Astrocyte of the spinal cord (primary cell): ENCODE data around the gene STRADB.
A peak's percentile ranks its signal among the peaks of the same experiment; 100 is the strongest.
"Not testable (repeated sequence)": the region's sequence is repeated elsewhere in the genome, so short reads cannot be mapped to it uniquely, and the experiment has no call there.

Experiments
- DNase-seq: peaks from one replicate; pipeline ENCODE4 v3.0.0; 2011; ENCODE audit warnings: low read depth, low spot score
- H3K4me3 ChIP-seq: 2 replicates; pipeline ENCODE4 v1.5.1; 2011; ENCODE audit warnings: low read depth, mild to moderate bottlenecking, low read length, moderate library complexity
- in situ Hi-C: cut with HindIII; loops from 2 replicates; pipeline ENCODE4 v1.10.0; 2017; ENCODE audit warnings: low sequenced_read_pairs
- TF ChIP-seq, protein P1 (sequence below): IDR thresholded peaks from 2 replicates; pipeline ENCODE4 v1.5.1; 2012; ENCODE audit warnings: low read depth, mild to moderate bottlenecking, low read length, inconsistent platforms

The STRADB gene

DNA sequence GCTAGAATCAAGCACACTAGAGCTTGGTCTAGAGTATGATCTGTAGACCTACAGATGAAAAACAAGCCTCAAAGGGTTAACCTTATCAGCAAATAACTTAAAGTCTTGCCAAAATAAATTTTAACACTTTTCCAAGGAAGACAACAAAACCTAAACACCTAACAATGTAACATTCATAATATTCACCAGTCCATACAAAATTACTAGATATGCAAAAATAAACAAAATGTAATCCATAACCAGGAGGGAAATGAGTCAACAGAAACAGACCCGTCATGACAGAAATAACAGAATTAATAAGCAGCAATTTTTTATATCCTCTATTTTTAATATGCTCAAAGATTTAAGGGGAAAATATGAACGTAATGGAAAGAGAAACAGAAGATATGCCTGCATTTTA is 36.4 kb upstream of the STRADB start:
- DNase-seq, result no peak
- no peak overlapping the region for H3K4me3 ChIP-seq
- in situ Hi-C loops, result no loop called here
- TF ChIP-seq, protein P1, sequence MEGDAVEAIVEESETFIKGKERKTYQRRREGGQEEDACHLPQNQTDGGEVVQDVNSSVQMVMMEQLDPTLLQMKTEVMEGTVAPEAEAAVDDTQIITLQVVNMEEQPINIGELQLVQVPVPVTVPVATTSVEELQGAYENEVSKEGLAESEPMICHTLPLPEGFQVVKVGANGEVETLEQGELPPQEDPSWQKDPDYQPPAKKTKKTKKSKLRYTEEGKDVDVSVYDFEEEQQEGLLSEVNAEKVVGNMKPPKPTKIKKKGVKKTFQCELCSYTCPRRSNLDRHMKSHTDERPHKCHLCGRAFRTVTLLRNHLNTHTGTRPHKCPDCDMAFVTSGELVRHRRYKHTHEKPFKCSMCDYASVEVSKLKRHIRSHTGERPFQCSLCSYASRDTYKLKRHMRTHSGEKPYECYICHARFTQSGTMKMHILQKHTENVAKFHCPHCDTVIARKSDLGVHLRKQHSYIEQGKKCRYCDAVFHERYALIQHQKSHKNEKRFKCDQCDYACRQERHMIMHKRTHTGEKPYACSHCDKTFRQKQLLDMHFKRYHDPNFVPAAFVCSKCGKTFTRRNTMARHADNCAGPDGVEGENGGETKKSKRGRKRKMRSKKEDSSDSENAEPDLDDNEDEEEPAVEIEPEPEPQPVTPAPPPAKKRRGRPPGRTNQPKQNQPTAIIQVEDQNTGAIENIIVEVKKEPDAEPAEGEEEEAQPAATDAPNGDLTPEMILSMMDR, result no peak

DNA sequence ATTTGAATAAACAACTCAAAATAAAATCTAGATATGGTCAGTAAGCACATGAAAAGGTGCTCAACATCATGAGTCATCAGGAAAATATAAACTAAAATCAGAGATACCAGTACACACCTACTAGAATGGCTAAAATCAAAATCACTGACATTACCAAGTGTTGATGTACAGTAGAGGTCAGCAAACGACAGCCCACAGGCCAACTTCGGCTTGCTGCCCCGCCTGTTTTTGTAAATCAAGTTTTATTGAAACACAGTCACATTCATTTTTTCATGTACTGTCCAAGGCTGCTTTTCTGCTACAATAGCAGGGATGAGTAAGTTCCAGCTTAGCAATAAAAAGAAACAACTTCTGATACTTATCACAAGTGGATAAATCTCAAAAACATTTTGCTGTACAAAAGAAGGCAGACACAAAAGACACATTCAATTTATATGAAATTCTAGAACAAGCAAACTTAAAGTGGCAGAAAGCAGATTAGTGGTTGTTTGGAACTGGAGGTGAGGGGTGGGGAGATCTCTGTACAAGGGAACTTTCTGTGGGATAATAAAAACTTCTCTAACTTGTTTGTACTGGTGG is 32.4 kb upstream of the STRADB start:
- in situ Hi-C loops, result no loop called here
- H3K4me3 ChIP-seq, result no peak overlapping the region
- TF ChIP-seq, protein P1, result peak; percentile 5
- DNase-seq, result peak; percentile 36

DNA sequence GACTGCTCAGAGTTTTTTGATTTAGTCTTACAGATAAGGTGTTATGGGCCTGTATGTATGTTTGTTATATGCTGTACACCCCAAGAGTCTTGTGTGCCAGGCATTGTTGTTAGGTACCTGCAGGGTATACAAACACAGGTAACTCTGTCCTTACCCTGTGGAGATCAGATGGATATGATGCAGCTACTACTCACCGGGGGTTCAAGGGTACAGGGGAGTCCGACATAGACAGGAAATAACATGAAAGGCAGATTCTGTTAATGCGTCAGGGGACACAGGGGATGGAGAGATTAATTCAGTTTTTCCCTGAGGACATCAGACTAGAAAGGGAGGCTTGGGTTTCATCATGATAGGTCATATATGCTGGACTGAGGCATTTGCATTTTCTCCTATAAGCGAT is 31.6 kb upstream of the STRADB start:
- TF ChIP-seq, protein P1, result no peak
- H3K4me3 ChIP-seq, result no peak overlapping the region
- in situ Hi-C loops, result no loop called here

DNA sequence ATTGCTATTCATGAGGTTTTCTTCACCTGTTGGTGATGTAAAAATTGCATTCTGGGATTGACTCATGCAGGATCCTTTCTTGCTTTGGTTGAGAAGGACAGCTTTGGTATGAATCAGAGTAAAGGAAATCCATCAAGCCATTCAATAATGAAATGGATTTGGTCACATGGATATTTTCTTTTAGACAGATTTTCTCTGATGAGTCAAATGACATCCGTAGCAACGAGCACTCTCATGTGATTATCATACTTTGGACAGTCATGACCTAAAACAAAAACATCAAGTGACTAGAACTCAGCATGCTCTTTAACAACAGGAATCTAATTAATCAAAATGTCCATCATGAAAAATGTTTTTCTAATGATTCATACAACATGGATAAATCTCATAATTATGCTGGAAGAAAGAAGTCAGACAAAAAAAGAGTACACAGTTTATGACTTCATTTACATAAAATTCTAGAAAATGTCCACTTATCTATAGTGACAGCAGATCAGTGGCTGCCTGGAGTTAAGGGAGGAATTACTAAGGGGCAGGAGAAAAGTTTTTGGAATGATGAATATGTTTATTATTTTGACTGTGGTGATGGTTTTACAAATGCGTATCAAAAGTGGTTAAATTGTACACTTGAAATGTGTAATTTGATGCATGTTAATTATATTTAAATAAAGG is 31.0 kb upstream of the STRADB start:
- H3K4me3 ChIP-seq, result no peak overlapping the region
- TF ChIP-seq, protein P1, result no peak
- DNase-seq, result peak; percentile 59
- in situ Hi-C loops, result no loop called here

More for the DNA sequence above, 31.6 kb upstream of the STRADB start:
- DNase-seq, result no peak

DNA sequence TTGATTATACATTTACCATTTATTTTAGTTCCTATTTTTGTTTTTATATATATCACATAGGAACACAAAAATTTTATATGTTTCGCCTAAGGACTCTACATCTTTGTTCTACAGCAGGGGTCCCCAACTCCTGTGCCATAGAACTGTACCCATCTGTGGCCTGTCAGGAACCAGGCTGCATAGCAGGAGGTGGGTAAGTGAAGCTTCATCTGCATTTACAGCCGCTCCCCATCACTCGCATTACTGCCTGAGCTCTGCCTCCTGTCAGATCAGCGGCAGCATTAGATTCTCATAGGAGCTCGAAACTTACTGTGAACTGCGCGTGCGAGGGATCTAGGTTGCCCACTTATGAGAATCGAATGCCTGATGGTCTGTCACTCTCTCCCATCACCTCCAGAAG is 25.6 kb upstream of the STRADB start:
- no peak for DNase-seq
- TF ChIP-seq, protein P1, result no peak
- no peak overlapping the region for H3K4me3 ChIP-seq
- in situ Hi-C loops, result no loop called here

DNA sequence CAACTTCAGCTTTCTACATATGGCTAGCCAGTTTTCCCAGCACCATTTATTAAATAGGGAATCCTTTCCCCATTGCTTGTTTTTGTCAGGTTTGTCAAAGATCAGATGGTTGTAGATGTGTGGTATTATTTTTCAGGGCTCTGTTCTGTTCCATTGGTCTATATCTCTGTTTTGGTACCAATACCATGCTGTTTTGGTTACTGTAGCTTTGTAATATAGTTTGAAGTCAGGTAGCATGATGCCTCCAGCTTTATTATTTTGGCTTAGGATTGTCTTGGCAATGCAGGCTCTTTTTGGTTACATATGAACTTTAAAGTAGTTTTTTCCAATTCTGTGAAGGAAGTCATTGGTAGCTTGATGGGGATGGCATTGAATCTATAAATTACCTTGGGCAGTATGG is 23.2 kb upstream of the STRADB start:
- DNase-seq, H3K4me3 ChIP-seq, in situ Hi-C loops: not testable (repeated sequence)

DNA sequence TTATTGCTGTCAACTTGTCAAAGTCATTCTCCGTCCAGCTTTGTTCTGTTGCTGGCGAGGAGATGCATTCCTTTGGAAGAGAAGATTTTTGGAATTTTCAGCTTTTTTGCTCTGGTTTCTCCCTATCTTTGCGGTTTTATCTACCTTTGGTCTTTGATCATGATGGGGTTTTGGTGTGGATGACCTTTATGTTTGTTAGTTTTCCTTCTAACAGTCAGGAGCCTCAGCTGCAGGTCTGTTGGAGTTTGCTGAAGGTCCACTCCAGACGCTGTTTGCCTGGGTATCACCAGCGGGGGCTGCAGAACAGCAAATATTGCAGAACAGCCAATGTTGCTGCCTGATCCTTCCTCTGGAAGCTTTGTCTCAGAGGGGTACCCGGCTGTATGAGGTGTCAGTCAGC is 21.7 kb upstream of the STRADB start:
- in situ Hi-C loops, H3K4me3 ChIP-seq: not testable (repeated sequence)

DNA sequence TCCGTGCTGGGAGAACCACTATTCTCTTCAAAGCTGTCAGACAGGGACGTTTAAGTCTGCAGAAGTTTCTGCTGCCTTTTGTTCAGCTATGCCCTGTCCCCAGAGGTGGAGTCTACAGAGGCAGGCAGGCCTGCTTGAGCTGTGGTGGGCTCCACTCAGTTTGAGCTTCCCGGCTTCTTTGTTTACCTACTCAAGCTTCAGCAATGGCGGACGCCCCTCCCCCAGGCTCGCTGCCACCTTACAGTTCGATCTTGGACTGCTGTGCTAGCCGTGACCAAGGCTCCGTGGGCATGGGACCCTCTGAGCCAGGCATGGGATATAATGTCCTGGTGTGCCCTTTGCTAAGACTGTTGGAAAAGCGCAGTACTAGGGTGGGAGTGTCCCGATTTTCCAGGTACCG is 21.2 kb upstream of the STRADB start:
- H3K4me3 ChIP-seq, in situ Hi-C loops, DNase-seq: not testable (repeated sequence)

More for the DNA sequence above, 21.7 kb upstream of the STRADB start:
- not testable (repeated sequence) for DNase-seq
